GM18870 (cell line): Measurements from ENCODE around the gene PSMD13.
"Not testable (repeated sequence)": the region's sequence is repeated elsewhere in the genome, so short reads cannot be mapped to it uniquely, and the experiment has no call there.

Experiments
- ATAC-seq: cut with Tn5 transposase; IDR thresholded peaks from one replicate; pipeline ENCODE4 v1.9.1; 2021; ENCODE audit warnings: moderate library complexity; ENCODE audit not compliant: unreplicated experiment

PSMD13 gene

DNA sequence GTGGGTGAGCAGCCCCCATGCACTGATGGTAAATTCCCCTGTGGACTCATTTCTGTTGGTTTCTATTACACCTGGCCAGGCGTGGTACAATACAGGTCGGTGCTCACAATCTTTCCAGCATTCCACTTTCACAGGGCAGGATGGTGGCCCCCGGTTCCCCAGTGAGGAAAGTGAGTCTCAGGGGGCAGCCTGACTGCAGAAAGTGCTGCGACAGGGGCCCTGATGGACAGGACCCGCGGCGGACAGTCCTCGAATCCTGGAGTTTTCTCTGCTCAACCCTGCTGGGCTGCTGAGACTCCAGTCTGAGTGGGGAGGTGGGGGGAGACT lies 49.1 kb downstream of the PSMD13 start:
- ATAC-seq, result no peak

- ATAC-seq, result not testable (repeated sequence)
Observed at GRCh38 chr11:286977-287820, 50.4 kb downstream of the PSMD13 start.

- no peak for ATAC-seq
Observed at GRCh38 chr11:287821-288477, 51.2 kb downstream of the PSMD13 start.

- no peak for ATAC-seq
Observed at GRCh38 chr11:288478-289397, 52.0 kb downstream of the PSMD13 start, which contains the start of gene PGGHG. PGGHG (plus strand) TSS chr11:289126; CDS start chr11:289817, 691 bp downstream.

GRCh38 chr11:289398-289711 lies 52.6 kb downstream of the PSMD13 start:
- ATAC-seq, result no peak

DNA sequence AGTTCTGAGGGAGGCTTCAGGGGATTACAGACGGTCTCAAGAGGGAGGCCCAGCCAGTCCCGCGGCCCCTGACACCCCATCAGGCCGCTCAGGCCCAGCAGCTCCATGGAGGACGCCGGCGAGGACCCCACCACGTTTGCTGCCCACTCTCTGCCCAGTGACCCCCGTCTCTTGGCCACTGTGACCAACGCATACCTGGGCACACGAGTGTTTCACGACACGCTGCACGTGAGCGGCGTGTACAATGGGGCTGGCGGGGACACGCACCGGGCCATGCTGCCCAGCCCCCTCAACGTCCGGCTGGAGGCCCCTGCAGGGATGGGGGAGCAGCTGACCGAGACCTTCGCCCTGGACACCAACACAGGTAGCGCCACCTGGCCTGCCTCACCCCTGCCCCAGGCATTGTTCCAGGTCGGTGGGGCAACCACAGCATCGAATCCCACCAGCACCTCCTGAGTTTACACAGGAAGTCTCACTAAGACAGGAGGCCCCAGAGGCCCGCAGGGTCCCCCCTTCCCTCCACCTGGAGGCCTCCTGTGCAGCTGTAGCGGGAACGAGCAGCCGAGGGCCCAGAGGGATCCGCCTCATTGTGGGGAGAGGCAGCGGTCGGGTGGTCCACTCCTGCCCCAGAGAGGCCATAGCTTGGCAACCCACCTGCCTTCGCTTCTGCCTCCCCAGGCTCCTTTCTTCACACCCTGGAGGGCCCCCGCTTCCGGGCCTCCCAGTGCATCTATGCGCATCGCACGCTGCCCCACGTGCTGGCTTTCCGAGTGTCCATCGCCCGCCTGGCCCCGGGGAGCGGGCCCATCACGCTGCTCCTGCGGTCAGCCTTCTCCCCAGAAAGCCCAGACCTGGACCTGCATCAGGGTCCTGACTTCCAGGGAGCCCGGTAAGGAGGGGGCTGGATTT lies 53.2 kb downstream of the PSMD13 start:
- no peak for ATAC-seq

DNA sequence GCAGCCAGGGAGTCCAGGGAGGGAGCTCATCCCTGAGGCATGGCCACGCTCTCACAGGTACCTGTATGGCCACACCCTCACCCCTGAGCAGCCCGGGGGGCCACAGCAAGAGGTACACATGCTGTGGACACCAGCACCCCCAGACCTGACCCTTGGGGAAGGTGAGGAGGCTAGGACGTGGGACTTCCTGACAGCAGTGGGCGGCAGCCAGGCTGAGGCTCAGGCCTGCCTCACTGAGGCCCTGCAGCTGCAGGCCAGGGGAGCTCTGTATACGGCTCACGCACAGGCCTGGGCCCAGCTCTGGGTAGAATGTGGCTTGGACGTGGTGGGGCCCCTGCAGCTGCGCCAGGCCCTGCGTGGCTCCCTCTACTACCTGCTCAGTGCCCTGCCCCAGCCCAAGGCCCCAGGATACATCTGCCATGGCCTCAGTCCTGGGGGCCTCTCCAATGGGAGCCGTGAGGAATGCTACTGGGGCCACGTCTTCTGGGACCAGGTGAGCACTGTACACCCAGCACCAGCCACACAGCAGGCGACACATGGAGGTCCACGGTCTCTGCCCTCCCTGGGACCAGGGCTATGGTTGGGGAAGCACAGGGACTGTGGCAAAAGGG lies 54.0 kb downstream of the PSMD13 start:
- ATAC-seq, result no peak

DNA sequence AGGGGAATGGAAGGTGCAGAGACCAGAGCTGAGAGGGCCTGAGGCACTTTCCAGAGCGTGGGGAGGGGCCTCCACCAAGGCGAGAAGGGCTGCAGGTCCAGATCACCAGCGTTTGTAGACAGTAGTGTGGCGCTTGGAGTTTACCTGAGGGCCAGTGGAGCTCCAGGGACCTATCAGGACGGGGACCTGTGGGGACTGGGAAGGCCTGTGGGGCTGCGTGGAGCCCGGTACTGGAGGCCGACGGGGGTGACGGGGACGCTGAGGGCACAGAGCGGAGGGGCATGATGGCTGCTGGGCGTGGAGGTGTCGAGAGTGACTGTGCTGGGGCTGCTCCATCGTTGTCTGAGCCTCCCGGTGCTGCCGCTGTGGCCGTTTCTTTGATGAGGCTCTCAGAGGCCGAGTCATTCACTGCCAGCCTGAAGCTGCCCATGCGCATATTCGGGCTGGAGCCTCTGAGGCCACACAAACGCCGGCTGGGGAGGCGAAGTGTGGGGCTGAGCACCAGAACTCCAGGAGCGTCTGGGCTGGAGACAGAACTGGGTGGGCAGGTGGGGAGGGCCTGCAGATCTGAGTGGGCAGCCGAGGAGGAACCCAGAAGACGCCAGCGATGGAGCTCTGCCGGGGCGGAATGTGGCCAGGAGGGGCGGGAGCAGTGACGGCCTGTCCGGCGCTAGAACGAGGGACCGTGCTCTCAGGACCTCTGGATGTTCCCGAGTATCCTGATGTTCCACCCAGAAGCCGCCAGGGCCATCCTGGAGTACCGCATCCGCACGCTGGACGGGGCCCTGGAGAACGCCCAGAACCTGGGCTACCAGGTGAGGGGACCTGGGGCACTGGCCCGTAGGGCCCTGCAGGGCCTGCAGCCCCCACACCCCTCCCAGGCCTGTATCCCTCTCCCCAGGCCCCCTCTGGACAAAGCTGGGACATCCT lies 54.8 kb downstream of the PSMD13 start:
- ATAC-seq, result no peak

DNA sequence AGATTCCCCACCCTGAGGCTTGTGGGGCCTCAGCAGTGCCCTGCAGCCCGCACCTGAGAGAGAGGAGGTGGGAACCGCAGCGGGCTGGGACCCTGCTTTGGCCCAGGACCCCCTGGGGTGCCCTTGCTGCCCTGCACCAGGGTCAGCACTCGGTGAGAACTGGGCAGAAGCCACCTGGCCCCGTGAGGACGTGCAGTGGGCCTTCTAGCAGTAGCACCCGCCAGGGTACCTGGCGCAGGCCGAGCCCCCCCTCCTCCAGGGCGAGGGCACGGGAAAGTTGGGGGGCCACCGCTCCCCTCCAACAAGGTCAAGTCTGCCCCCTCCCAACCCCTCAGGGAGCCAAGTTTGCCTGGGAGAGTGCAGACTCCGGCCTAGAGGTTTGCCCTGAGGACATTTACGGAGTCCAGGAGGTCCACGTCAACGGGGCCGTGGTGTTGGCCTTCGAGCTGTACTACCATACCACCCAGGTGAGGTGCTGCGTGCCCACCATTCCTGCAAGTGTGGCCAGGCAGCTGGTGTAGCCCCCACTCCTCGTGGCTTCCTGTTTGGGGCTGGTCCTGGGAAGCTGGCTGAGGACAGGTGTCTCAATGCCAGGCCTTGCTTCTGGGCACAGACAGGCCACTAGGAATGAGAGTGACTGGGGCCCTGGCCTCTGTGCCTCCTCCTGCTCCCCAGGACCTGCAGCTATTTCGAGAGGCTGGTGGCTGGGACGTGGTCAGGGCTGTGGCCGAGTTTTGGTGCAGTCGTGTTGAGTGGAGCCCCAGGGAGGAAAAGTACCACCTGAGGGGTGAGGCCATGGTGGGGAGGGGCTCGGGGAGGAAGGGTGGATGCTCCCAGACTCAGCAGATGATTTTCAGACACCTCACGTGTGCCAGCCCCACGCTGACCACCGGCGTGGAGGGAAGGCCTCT lies 55.7 kb downstream of the PSMD13 start:
- ATAC-seq, result no peak

DNA sequence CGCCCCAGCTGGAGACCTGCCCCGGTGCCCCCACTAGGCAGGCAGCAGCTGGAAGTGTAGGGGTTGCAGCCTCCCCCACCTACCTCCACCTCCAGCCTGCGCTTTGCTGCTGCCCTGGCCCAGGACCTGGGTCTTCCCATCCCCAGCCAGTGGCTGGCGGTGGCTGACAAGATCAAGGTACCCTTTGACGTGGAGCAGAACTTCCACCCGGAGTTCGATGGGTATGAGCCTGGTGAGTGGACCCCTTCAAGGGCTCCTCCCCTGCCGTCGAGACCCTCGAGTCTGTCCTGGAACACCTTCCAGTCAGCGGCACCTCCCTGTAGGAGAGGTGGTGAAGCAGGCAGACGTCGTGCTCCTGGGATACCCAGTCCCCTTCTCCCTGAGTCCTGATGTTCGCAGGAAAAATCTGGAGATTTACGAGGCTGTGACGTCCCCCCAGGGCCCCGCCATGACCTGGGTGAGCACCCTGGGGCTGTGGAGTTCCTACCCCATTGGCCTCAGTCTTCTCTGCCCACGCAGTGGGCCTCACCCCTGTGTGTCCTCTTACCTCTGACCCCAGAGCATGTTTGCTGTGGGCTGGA lies 56.6 kb downstream of the PSMD13 start:
- ATAC-seq, result no peak

DNA sequence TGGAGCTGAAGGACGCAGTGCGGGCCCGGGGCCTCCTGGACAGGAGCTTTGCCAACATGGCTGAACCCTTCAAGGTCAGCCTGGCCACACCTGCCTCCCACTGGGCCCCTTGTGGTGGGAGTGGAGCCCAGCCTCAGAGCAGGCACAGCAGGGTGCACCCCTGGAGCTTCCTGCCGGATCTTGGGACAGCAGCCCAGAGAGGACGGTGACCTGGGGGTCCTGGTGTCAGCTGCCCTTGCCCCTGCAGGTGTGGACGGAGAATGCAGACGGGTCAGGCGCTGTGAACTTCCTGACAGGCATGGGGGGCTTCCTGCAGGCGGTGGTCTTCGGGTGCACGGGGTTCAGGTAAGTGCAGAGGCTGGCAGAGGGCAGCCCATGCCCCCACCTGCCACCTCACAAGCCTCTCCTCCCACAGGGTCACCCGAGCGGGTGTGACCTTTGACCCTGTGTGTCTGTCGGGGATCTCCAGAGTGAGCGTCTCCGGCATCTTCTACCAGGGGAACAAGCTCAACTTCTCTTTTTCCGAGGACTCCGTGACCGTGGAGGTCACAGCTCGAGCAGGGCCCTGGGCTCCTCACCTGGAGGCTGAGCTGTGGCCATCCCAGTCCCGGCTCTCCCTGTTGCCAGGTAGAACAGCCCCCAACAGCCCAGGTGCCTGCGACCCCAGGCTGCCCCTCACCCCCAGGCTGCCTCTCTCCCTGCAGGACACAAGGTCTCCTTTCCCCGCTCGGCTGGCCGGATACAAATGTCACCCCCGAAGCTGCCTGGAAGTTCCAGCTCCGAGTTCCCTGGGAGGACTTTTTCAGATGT lies 57.3 kb downstream of the PSMD13 start:
- ATAC-seq, result no peak

DNA sequence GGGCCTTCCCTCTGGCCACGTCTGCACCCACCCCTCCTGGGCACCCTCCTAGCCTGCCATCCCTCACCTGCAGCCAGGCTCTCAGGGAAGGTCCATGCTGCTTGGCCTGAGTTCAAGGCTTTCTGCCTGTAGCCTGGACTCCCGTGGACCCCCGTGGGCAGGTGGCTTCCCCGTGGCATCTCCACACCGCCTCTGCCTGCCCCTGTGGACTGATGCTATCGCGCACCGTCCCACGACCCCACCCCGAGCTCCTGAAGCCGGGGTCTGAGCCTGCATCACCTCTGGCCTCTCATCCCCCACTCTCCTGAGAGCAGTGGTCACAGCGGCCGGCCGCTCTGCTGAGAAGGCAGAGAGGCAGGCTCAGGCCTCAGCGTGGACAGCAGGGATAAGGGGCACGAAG lies 58.0 kb downstream of the PSMD13 start:
- ATAC-seq, result no peak

DNA sequence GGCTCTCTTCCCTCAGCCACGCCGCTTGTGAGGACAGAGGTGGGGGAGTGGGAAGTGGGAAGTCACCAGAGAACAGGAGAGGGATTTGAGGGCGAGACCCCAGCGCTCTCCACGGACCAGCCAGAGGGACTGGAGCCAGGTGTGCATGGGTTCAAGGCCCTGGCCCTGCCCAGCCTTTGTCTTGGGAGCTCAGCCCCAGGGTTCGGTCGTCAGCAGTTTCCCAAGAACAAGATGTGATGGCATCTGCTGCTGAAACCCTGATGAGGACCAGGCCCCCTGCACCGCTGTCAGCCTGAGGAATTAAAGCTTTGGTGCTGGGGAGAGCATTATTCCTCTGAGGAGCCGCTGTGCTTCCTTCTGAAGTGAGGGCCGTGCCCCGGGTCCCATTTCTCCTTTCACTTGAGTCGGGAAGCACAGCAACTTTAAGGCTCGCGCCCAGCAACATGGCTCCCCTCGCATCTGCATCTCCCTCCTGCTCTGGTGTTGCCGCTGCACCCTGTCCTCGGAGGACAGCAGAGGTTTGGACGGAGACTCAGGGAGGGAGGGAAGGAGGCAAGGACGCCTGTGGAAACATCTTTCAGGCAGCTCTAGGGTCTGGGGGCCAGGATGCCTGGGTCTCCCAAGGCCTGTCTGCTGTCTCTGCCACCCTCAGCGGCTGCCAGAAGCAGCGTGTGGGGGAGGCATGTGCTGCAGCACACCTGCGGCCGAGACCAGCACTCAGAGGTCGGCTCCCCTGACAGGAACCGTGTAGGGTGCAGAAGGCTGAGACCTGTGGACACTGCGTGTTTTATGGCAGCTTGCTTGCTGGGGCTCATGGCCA lies 58.8 kb downstream of the PSMD13 start:
- no peak for ATAC-seq

DNA sequence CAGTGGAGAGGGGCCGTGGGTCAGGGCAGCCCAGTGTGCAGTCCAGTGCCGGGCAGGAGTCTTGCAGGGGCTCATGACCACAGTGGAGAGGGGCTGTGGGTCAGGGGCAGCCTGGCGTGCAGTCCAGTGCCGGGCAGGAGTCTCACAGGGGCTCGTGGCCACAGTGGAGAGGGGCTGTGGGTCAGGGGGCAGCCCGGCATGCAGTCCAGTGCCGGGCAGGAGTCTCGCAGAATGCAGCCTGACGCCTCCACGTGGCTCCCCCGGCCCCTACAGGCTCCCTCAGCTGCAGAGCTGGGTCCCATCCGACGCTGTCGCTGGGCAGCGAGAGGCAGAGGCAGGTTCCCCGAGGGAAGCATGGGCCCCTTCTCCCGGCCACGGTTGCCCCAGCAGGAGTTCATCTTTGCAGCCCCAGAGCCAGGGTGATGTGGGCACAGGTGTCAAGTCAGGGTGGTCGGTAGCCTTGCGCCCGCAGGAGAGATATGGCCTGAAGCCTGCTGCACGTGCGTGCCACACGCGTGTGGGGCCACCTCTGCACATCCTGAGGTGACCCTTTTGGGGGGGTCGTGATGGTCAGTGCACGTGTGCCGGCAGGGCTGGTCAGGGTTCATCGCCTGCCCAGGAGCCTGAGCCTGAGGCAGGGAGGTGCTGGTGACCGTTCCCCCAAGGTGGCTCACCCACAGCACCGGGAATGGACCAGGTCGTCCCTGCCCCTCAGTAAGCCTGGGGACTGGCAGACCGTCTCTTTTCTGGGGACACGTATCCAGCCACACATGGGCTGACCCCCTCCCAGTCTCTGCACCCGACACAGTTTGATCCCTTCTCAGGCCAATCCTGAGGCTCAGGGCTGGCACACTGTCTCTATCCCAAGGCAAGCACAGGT lies 59.6 kb downstream of the PSMD13 start:
- ATAC-seq, result no peak

- no peak for ATAC-seq
Observed at GRCh38 chr11:297051-297585, 60.3 kb downstream of the PSMD13 start.
